ENCODE results near the gene EPG5. TPM values are rescaled to one million over a fixed set of nuclear protein-coding genes. Genes with fewer than 3 reads are reported as not detected.

EPG5 gene
- polyA plus RNA-seq, 1 of the 3 experiments (the other 2 are of a cell fraction): 13.6 TPM

DNA sequence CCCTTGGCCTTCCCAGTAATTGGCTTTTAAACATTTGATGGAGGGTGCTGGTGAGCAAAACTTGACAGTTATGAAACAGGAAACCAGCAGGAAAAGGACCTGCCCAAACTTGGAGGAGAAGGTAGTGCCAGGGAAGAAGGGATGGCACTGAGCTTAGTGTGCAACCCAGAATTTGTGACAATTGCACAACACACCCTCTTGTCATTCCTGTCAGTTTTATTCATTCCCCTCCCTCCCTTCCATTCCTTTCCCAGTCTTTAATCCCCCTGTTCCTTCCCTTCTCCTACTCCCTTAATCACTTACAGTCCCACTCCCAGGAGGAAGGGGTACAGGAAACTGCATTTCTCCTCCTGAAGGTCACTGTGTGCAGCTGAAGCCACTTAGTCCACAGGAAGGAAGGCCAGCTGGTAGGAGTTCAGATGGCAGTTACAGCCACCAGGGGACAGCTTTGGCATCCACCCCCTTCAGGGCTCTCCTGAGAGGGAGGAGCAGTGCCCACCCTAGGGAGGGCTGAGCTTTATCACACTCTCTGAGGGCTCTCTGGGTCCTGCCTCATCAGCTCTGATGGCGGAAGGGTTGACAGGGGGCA lies 165.6 kb downstream of the EPG5 start (continued):
- TF ChIP-seq, protein P1, sequence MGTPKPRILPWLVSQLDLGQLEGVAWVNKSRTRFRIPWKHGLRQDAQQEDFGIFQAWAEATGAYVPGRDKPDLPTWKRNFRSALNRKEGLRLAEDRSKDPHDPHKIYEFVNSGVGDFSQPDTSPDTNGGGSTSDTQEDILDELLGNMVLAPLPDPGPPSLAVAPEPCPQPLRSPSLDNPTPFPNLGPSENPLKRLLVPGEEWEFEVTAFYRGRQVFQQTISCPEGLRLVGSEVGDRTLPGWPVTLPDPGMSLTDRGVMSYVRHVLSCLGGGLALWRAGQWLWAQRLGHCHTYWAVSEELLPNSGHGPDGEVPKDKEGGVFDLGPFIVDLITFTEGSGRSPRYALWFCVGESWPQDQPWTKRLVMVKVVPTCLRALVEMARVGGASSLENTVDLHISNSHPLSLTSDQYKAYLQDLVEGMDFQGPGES (IDR thresholded peaks at IDR 0.05; ENCODE audit: low read depth, low read length): no peak

Small RNA genes lying within 50 kb of the gene (small RNA-seq; reads per million reads assigned to genes)
- 0 reads per million in 7 experiments for gene RN7SKP26

Other genes starting within 250 kb of the EPG5 start
- 2.4 and 4.5 TPM in 2 replicates for gene SLC14A1, start 243.1 kb downstream of the EPG5 start, polyA plus RNA-seq (2012; rRNA removed)
- gene SIGLEC15, start 141.7 kb downstream of the EPG5 start, polyA plus RNA-seq (2012; rRNA removed): 0.10 and 0.19 TPM in 2 replicates
- 9.5 and 9.8 TPM in 2 replicates for gene PSTPIP2, start 104.9 kb upstream of the EPG5 start, polyA plus RNA-seq (2012; rRNA removed)
- gene ATP5F1A, start 131.0 kb upstream of the EPG5 start, polyA plus RNA-seq (2012; rRNA removed): 610 and 676 TPM in 2 replicates
- 40.9 and 55.2 TPM in 2 replicates for gene HAUS1, start 137.1 kb upstream of the EPG5 start, polyA plus RNA-seq (2012; rRNA removed)

Measured in SK-N-SH (cell line).